22Rv1 (cell line): ENCODE measurements around the gene PDHX.

Experiments used
- ZFX ChIP-seq: fragments of 450-650 bp; IDR thresholded peaks from 2 replicates; pipeline ENCODE4 v1.6.1; 2017; ENCODE audit warnings: antibody characterized with exemption, borderline replicate concordance
- TF ChIP-seq, protein P1 (sequence below): fragments of 450-650 bp; IDR thresholded peaks from 2 replicates; pipeline ENCODE4 v1.5.1; 2017; ENCODE audit warnings: mild to moderate bottlenecking

DNA sequence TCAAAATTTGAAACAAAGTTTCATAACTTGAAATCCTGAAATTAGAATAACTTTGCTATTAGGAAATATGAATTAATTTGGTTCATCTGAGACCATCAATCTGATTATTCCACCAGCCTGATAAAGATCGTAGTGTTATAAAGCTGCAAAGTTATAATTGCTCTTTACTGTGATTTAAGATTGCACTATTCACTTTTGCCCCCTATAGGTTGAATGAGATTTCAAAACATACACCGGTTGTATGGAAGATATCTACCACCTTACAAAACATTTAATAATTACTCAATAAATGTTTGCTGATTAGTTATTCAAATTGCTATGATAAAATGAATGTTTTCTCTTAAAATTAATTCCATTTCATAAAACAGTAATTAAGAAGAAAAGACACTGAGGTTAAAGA, 26.3 kb upstream of the PDHX start:
- TF ChIP-seq, protein P1, sequence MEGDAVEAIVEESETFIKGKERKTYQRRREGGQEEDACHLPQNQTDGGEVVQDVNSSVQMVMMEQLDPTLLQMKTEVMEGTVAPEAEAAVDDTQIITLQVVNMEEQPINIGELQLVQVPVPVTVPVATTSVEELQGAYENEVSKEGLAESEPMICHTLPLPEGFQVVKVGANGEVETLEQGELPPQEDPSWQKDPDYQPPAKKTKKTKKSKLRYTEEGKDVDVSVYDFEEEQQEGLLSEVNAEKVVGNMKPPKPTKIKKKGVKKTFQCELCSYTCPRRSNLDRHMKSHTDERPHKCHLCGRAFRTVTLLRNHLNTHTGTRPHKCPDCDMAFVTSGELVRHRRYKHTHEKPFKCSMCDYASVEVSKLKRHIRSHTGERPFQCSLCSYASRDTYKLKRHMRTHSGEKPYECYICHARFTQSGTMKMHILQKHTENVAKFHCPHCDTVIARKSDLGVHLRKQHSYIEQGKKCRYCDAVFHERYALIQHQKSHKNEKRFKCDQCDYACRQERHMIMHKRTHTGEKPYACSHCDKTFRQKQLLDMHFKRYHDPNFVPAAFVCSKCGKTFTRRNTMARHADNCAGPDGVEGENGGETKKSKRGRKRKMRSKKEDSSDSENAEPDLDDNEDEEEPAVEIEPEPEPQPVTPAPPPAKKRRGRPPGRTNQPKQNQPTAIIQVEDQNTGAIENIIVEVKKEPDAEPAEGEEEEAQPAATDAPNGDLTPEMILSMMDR = peak; percentile 54
- TF ChIP-seq ZFX = no peak
